CD4-positive, alpha-beta T cell (primary cell): Measurements from ENCODE around the gene CASQ2. TPM values are rescaled to one million over a fixed set of nuclear protein-coding genes. Genes with fewer than 3 reads are reported as not detected.

Experiments
- ATAC-seq: fragments of 200-7000 bp; cut with Tn5 transposase; one replicate; pipeline ENCODE4 v1.10.0; 2022; ENCODE audit warnings: mild to moderate bottlenecking; ENCODE audit not compliant: poor library complexity
- CTCF ChIA-PET: fragments of 350-600 bp; sonication (Branson Sonifier 250); formaldehyde crosslinking; loops from one replicate; lab custom pipeline; 2021; ENCODE audit warnings: antibody characterized with exemption, inconsistent platforms; lab: Charles Lee
- POLR2A ChIA-PET: fragments of 350-600 bp; sonication (Branson Sonifier 250); formaldehyde crosslinking; loops from one replicate; lab custom pipeline; 2021; ENCODE audit warnings: antibody characterized with exemption, inconsistent platforms; lab: Charles Lee
- DNase-seq, 14 experiments: peaks; one replicate each; pipeline ENCODE4 v3.0.0-alpha.2; 2013 to 2020; ENCODE audit warnings: mixed read lengths in 2 of 14
- H3K27ac ChIP-seq, 2 donors: one replicate each; pipeline versions ENCODE4 v1.5.1 to v1.7.0; 2013; ENCODE audit warnings: low read length in 2 of 2, low read depth in 1 of 2, mild to moderate bottlenecking in 1 of 2
- H3K27me3 ChIP-seq, 2 experiments: 1 replicate in 1 of 2; 2 replicates in 1 of 2; pipeline versions ENCODE4 v1.6.1 to v1.7.0; 2013; ENCODE audit warnings: low read length in 2 of 2, control low read depth in 1 of 2, mild to moderate bottlenecking in 1 of 2, moderate library complexity in 1 of 2; ENCODE audit not compliant: insufficient read depth in 2 of 2, control insufficient read depth in 1 of 2
- H3K36me3 ChIP-seq: one replicate; pipeline ENCODE4 v1.6.1; 2013; ENCODE audit warnings: low read length, control low read depth; ENCODE audit not compliant: insufficient read depth
- H3K4me1 ChIP-seq: one replicate; pipeline ENCODE4 v1.6.1; 2013; ENCODE audit warnings: low read length, control low read depth; ENCODE audit not compliant: insufficient read depth
- H3K4me3 ChIP-seq: one replicate; pipeline ENCODE4 v1.5.1; 2013; ENCODE audit warnings: mild to moderate bottlenecking, low read length, moderate library complexity
- H3K9me3 ChIP-seq, 2 experiments: 1 replicate in 1 of 2; 2 replicates in 1 of 2; pipeline versions ENCODE4 v1.6.1 to v1.7.0; 2013; ENCODE audit warnings: low read length in 2 of 2, mild to moderate bottlenecking in 2 of 2, control low read depth in 1 of 2, moderate library complexity in 1 of 2; ENCODE audit not compliant: control insufficient read depth in 1 of 2, insufficient read depth in 1 of 2
- H3K27ac Mint-ChIP-seq: one replicate; pipeline ENCODE4 v1.8.0; 2020; ENCODE audit warnings: mixed read lengths
- H3K27me3 Mint-ChIP-seq: one replicate; pipeline ENCODE4 v1.8.0; 2021; ENCODE audit warnings: mixed read lengths
- H3K36me3 Mint-ChIP-seq: one replicate; pipeline ENCODE4 v1.8.0; 2021; ENCODE audit warnings: low read depth, mixed read lengths
- H3K4me1 Mint-ChIP-seq: one replicate; pipeline ENCODE4 v1.8.0; 2021; ENCODE audit warnings: low read depth, mixed read lengths
- H3K4me3 Mint-ChIP-seq: one replicate; pipeline ENCODE4 v1.8.0; 2020; ENCODE audit warnings: mild to moderate bottlenecking, mixed read lengths
- H3K9me3 Mint-ChIP-seq: one replicate; pipeline ENCODE4 v1.8.0; 2020; ENCODE audit warnings: mixed read lengths
- intact Hi-C, 2 experiments: fragments of 100-400 bp; cut with DNase I in 1 of 2; cut with micrococcal nuclease in 1 of 2; formaldehyde crosslinking; loops; one replicate each; pipeline versions ENCODE4 v1.15.1 to v1.9.0; 2023 to 2025; cut with DNase I, micrococcal nuclease
- total RNA-seq, 174 experiments: library from RNA in 2 of 174; stranded (reverse) in 2 of 174; gene quantifications; one replicate each; pipeline ENCODE4 v1.2.3 and lab custom pipeline; 2021 to 2026
- TF ChIP-seq, protein P1 (sequence below): fragments of 200-600 bp; IDR thresholded peaks from one replicate; pipeline ENCODE4 v1.8.0; 2022; ENCODE audit warnings: antibody characterized with exemption, mild to moderate bottlenecking

CASQ2 gene
- total RNA-seq, 2 experiments from 2014 or later, result not detected

- ATAC-seq (no peak), DNase-seq (peak in 3 of 14 experiments; percentile 14 to 31 (median 27))
- peaks cover 30% of the 10 kb centered on the region for H3K27me3 Mint-ChIP-seq
- POLR2A ChIA-PET, result no interaction called here
- Histone ChIP-seq H3K9me3 (no peaks in the 10 kb centered on the region), H3K27me3 (peaks cover 0 to 6% of the 10 kb centered on the region in 2 experiments), H3K4me3 (no peak overlapping the region), H3K27ac (no peak overlapping the region), H3K4me1 (peaks cover 3% of the 10 kb centered on the region), H3K36me3 (no peaks in the 10 kb centered on the region)
- no peak overlapping the region for H3K4me3 Mint-ChIP-seq
- H3K27ac Mint-ChIP-seq, result no peak overlapping the region
- no peaks in the 10 kb centered on the region for H3K9me3 Mint-ChIP-seq
- CTCF ChIA-PET, result no interaction called here
- H3K4me1 Mint-ChIP-seq, result no peaks in the 10 kb centered on the region
- H3K36me3 Mint-ChIP-seq, result no peaks in the 10 kb centered on the region
- intact Hi-C loops, result no loop called here
- TF ChIP-seq, protein P1, sequence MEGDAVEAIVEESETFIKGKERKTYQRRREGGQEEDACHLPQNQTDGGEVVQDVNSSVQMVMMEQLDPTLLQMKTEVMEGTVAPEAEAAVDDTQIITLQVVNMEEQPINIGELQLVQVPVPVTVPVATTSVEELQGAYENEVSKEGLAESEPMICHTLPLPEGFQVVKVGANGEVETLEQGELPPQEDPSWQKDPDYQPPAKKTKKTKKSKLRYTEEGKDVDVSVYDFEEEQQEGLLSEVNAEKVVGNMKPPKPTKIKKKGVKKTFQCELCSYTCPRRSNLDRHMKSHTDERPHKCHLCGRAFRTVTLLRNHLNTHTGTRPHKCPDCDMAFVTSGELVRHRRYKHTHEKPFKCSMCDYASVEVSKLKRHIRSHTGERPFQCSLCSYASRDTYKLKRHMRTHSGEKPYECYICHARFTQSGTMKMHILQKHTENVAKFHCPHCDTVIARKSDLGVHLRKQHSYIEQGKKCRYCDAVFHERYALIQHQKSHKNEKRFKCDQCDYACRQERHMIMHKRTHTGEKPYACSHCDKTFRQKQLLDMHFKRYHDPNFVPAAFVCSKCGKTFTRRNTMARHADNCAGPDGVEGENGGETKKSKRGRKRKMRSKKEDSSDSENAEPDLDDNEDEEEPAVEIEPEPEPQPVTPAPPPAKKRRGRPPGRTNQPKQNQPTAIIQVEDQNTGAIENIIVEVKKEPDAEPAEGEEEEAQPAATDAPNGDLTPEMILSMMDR, result peak; percentile 19
Measured at GRCh38 chr1:115771847-115772457, 3.4 kb upstream of the CASQ2 start.

GRCh38 chr1:115771094-115771846 lies 2.8 kb upstream of the CASQ2 start:
- Histone ChIP-seq H3K4me1 (peaks cover 3% of the 10 kb centered on the region), H3K9me3 (no peaks in the 10 kb centered on the region), H3K36me3 (no peaks in the 10 kb centered on the region), H3K27ac (no peak overlapping the region), H3K4me3 (no peak overlapping the region), H3K27me3 (peaks cover 0 to 6% of the 10 kb centered on the region in 2 experiments)
- H3K36me3 Mint-ChIP-seq, result no peaks in the 10 kb centered on the region
- ChIA-PET CTCF (no interaction called here), POLR2A (no interaction called here)
- H3K9me3 Mint-ChIP-seq, result no peaks in the 10 kb centered on the region
- no peak overlapping the region for H3K4me3 Mint-ChIP-seq
- intact Hi-C loops, result no loop called here
- DNase-seq (no peak), ATAC-seq (no peak)
- no peak overlapping the region for H3K27ac Mint-ChIP-seq
- TF ChIP-seq, protein P1, result no peak
- H3K27me3 Mint-ChIP-seq, result peaks cover 27% of the 10 kb centered on the region
- H3K4me1 Mint-ChIP-seq, result no peaks in the 10 kb centered on the region

DNA sequence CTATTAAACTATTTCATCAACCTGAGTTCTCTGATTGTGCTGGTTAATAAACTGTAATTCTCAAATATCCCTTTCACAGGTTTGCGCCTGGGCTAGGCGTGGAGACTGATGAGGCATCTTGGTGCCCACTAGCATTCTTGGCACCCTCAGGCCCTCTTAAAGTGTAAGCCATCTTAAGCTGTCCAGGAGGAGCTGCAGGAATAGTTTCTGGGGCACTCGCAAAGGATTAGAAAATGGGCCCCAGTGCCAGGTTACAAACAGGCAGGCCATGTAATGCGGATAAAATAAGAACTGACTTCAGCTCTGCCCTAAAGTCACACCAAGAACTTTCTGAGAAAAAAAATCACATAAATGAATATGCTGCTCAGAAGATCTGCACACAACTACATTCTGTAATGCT lies 1.1 kb downstream of the CASQ2 start:
- ChIA-PET POLR2A (no interaction called here), CTCF (no interaction called here)
- no peak overlapping the region for H3K4me3 ChIP-seq
- Mint-ChIP-seq H3K36me3 (no peaks in the 10 kb centered on the region), H3K9me3 (no peaks in the 10 kb centered on the region), H3K4me1 (no peaks in the 10 kb centered on the region), H3K4me3 (no peak overlapping the region), H3K27ac (no peak overlapping the region), H3K27me3 (peaks cover 30% of the 10 kb centered on the region)
- peaks cover 0 to 3% of the 10 kb centered on the region in 2 experiments for H3K27me3 ChIP-seq
- ATAC-seq (no peak), DNase-seq (no peak)
- peaks cover 3% of the 10 kb centered on the region for H3K4me1 ChIP-seq
- no peaks in the 10 kb centered on the region for H3K36me3 ChIP-seq
- H3K27ac ChIP-seq, result no peak overlapping the region
- TF ChIP-seq, protein P1, result no peak
- intact Hi-C loops, result no loop called here
- no peaks in the 10 kb centered on the region for H3K9me3 ChIP-seq
